ENCODE measurements around the gene GHDC. TPM values are rescaled to one million over a fixed set of nuclear protein-coding genes. Genes with fewer than 3 reads are reported as not detected.
A peak's percentile ranks its signal among the peaks of the same experiment; 100 is the strongest.

Gene GHDC
- total RNA-seq, 4 donors from 2014 or later, result 8.2 to 26.8 (median 17.5) TPM

GRCh38 chr17:42181851-42182207, 12.5 kb downstream of the GHDC start:
- Histone ChIP-seq H3K27me3 (peaks cover 6 to 20% of the 10 kb centered on the region in 2 donors), H3K4me3 (no peak overlapping the region), H3K27ac (no peak overlapping the region), H3K9me3 (no peaks in the 10 kb centered on the region), H3K4me1 (peaks cover 0 to 16% of the 10 kb centered on the region in 2 donors), H3K36me3 (no peaks in the 10 kb centered on the region)
- no peak for TF ChIP-seq POLR2A (IDR thresholded peaks at IDR 0.05)
- no peak for TF ChIP-seq CTCF (IDR thresholded peaks at IDR 0.05)
- intact Hi-C loops (cut with DNase I; ENCODE audit: low total_unique reads), result no loop called here
- no peak for DNase-seq

GRCh38 chr17:42180922-42181850, 13.1 kb downstream of the GHDC start, which contains the start of gene KCNH4:
KCNH4 (minus strand) TSS chr17:42181142; CDS start chr17:42180945, 197 bp downstream.
- intact Hi-C loops (cut with DNase I; ENCODE audit: low total_unique reads), result no loop called here
- Histone ChIP-seq H3K4me1 (peaks cover 0 to 16% of the 10 kb centered on the region in 2 donors), H3K27ac (no peak within 1 kb of the TSS), H3K4me3 (peak within 1 kb of the TSS; percentile 14 to 19), H3K27me3 (peaks cover 6 to 20% of the 10 kb centered on the region in 2 donors), H3K36me3 (no peaks in the 10 kb centered on the region), H3K9me3 (no peaks in the 10 kb centered on the region)
- DNase-seq, result peak; percentile 52 to 54
- TF ChIP-seq CTCF (IDR thresholded peaks at IDR 0.05) (peak in 3 of 4 experiments; percentile 30 to 58 (median 44)), POLR2A (IDR thresholded peaks at IDR 0.05) (no peak)

GRCh38 chr17:42180411-42180921, 13.8 kb downstream of the GHDC start:
- intact Hi-C loops (cut with DNase I; ENCODE audit: low total_unique reads), result no loop called here
- DNase-seq, result no peak

GRCh38 chr17:42179911-42180410, 14.3 kb downstream of the GHDC start:
- no peaks in the 10 kb centered on the region for H3K9me3 ChIP-seq
- TF ChIP-seq CTCF (IDR thresholded peaks at IDR 0.05) (no peak), POLR2A (IDR thresholded peaks at IDR 0.05) (no peak)
- H3K36me3 ChIP-seq, result no peaks in the 10 kb centered on the region
- DNase-seq, result peak in 1 of 2 donors; percentile 44
- peaks cover 6 to 20% of the 10 kb centered on the region in 2 donors for H3K27me3 ChIP-seq
- no peak overlapping the region for H3K4me3 ChIP-seq
- peaks cover 0 to 16% of the 10 kb centered on the region in 2 donors for H3K4me1 ChIP-seq
- intact Hi-C loops (cut with DNase I; ENCODE audit: low total_unique reads), result no loop called here
- H3K27ac ChIP-seq, result no peak overlapping the region

More at GRCh38 chr17:42180411-42180921, 13.8 kb downstream of the GHDC start:
- TF ChIP-seq POLR2A (IDR thresholded peaks at IDR 0.05) (no peak), CTCF (IDR thresholded peaks at IDR 0.05) (no peak)
- peaks cover 0 to 16% of the 10 kb centered on the region in 2 donors for H3K4me1 ChIP-seq
- H3K27me3 ChIP-seq, result peaks cover 6 to 20% of the 10 kb centered on the region in 2 donors
- H3K9me3 ChIP-seq, result no peaks in the 10 kb centered on the region
- no peak overlapping the region for H3K27ac ChIP-seq
- peak overlapping the region; percentile 14 to 19 for H3K4me3 ChIP-seq
- no peaks in the 10 kb centered on the region for H3K36me3 ChIP-seq

- TF ChIP-seq POLR2A (IDR thresholded peaks at IDR 0.05) (no peak), CTCF (IDR thresholded peaks at IDR 0.05) (no peak)
- Histone ChIP-seq H3K9me3 (no peaks in the 10 kb centered on the region), H3K4me3 (no peak overlapping the region), H3K27ac (no peak overlapping the region), H3K27me3 (peaks cover 6 to 20% of the 10 kb centered on the region in 2 donors), H3K4me1 (peaks cover 0 to 16% of the 10 kb centered on the region in 2 donors), H3K36me3 (no peaks in the 10 kb centered on the region)
- intact Hi-C loops (cut with DNase I; ENCODE audit: low total_unique reads), result no loop called here
- no peak for DNase-seq
These were observed 15.0 kb downstream of the GHDC start for GRCh38 chr17:42179335-42179734.

Data from uterus (tissue), 4 donors.